Tibial nerve (tissue), 4 donors: ENCODE measurements around the gene LINGO4.

Experiments
- CTCF ChIP-seq, 5 experiments: fragments of 200-600 bp in 3 of 5; fragments of 450-650 bp in 2 of 5; sonication (generic) in 3 of 5; IDR thresholded peaks; one replicate each; pipeline ENCODE4 v1.5.1; 2016 to 2019; ENCODE audit warnings: antibody characterized with exemption in 5 of 5, mild to moderate bottlenecking in 3 of 5, moderate library complexity in 2 of 5
- EP300 ChIP-seq, 2 donors: sonication (generic); formaldehyde crosslinking; IDR thresholded peaks; one replicate each; pipeline ENCODE4 v1.6.1; 2017; ENCODE audit warnings: antibody characterized with exemption in 2 of 2, mild to moderate bottlenecking in 1 of 2
- POLR2A ChIP-seq, 2 donors: fragments of 450-650 bp; IDR thresholded peaks; one replicate each; pipeline ENCODE4 v1.6.1; 2017; ENCODE audit warnings: antibody characterized with exemption in 2 of 2, mild to moderate bottlenecking in 2 of 2, moderate library complexity in 2 of 2

GRCh38 chr1:151756291-151756690 lies 48.9 kb downstream of the LINGO4 start:
- TF ChIP-seq CTCF (IDR thresholded peaks at IDR 0.05) (no peak), POLR2A (IDR thresholded peaks at IDR 0.05) (no peak), EP300 (IDR thresholded peaks at IDR 0.05) (no peak)
